Measurements from ENCODE around the gene MBOAT1.

GRCh38 chr6:20210158-20210557, 2.1 kb downstream of the MBOAT1 start:
- TF ChIP-seq CTCF (IDR thresholded peaks at IDR 0.05) = no peak
- TF ChIP-seq MAX (IDR thresholded peaks at IDR 0.05; ENCODE audit: low read depth) = no peak
- TF ChIP-seq SIN3A (IDR thresholded peaks at IDR 0.05; ENCODE audit: borderline replicate concordance, low read depth, low read length) = no peak
- no peak for TF ChIP-seq FOSL2 (IDR thresholded peaks at IDR 0.05; ENCODE audit: borderline replicate concordance, low read depth)
- no peak for TF ChIP-seq POLR2AphosphoS5 (IDR thresholded peaks at IDR 0.05; ENCODE audit: low read depth, low read length)
- TF ChIP-seq, protein P1, sequence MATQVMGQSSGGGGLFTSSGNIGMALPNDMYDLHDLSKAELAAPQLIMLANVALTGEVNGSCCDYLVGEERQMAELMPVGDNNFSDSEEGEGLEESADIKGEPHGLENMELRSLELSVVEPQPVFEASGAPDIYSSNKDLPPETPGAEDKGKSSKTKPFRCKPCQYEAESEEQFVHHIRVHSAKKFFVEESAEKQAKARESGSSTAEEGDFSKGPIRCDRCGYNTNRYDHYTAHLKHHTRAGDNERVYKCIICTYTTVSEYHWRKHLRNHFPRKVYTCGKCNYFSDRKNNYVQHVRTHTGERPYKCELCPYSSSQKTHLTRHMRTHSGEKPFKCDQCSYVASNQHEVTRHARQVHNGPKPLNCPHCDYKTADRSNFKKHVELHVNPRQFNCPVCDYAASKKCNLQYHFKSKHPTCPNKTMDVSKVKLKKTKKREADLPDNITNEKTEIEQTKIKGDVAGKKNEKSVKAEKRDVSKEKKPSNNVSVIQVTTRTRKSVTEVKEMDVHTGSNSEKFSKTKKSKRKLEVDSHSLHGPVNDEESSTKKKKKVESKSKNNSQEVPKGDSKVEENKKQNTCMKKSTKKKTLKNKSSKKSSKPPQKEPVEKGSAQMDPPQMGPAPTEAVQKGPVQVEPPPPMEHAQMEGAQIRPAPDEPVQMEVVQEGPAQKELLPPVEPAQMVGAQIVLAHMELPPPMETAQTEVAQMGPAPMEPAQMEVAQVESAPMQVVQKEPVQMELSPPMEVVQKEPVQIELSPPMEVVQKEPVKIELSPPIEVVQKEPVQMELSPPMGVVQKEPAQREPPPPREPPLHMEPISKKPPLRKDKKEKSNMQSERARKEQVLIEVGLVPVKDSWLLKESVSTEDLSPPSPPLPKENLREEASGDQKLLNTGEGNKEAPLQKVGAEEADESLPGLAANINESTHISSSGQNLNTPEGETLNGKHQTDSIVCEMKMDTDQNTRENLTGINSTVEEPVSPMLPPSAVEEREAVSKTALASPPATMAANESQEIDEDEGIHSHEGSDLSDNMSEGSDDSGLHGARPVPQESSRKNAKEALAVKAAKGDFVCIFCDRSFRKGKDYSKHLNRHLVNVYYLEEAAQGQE (IDR thresholded peaks at IDR 0.05; ENCODE audit: low read depth, low read length) = no peak
- TF ChIP-seq, protein P2, sequence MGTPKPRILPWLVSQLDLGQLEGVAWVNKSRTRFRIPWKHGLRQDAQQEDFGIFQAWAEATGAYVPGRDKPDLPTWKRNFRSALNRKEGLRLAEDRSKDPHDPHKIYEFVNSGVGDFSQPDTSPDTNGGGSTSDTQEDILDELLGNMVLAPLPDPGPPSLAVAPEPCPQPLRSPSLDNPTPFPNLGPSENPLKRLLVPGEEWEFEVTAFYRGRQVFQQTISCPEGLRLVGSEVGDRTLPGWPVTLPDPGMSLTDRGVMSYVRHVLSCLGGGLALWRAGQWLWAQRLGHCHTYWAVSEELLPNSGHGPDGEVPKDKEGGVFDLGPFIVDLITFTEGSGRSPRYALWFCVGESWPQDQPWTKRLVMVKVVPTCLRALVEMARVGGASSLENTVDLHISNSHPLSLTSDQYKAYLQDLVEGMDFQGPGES (IDR thresholded peaks at IDR 0.05; ENCODE audit: low read depth, low read length) = no peak
- no peak for TF ChIP-seq GABPA (IDR thresholded peaks at IDR 0.05; ENCODE audit: low read depth)
- TF ChIP-seq NFIC (IDR thresholded peaks at IDR 0.05; ENCODE audit: borderline replicate concordance) = no peak
- TF ChIP-seq, protein P3, sequence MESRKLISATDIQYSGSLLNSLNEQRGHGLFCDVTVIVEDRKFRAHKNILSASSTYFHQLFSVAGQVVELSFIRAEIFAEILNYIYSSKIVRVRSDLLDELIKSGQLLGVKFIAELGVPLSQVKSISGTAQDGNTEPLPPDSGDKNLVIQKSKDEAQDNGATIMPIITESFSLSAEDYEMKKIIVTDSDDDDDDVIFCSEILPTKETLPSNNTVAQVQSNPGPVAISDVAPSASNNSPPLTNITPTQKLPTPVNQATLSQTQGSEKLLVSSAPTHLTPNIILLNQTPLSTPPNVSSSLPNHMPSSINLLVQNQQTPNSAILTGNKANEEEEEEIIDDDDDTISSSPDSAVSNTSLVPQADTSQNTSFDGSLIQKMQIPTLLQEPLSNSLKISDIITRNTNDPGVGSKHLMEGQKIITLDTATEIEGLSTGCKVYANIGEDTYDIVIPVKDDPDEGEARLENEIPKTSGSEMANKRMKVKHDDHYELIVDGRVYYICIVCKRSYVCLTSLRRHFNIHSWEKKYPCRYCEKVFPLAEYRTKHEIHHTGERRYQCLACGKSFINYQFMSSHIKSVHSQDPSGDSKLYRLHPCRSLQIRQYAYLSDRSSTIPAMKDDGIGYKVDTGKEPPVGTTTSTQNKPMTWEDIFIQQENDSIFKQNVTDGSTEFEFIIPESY (IDR thresholded peaks at IDR 0.05; ENCODE audit: borderline replicate concordance, low read depth) = no peak
- no peak for TF ChIP-seq EP300 (IDR thresholded peaks at IDR 0.05; ENCODE audit: borderline replicate concordance in 1 of 2, low read depth in 1 of 2, low read length in 1 of 2)
- no peak for TF ChIP-seq RAD21 (IDR thresholded peaks at IDR 0.05; ENCODE audit: low read length)
- no peak for TF ChIP-seq USF2 (IDR thresholded peaks at IDR 0.05; ENCODE audit: borderline replicate concordance, low read depth, low read length)

Measured in SK-N-SH (cell line).